CD4-positive, alpha-beta T cell treated with Interleukin-4 for 4 hours (primary cell): ENCODE measurements around the gene ENPP7.

Experiments
- DNase-seq: peaks from one replicate; pipeline ENCODE4 v3.0.0-alpha.2; 2020

Gene ENPP7

GRCh38 chr17:79779084-79779529, 48.4 kb downstream of the ENPP7 start:
- no peak for DNase-seq

- DNase-seq = no peak
Observed at GRCh38 chr17:79779661-79780365, 49.1 kb downstream of the ENPP7 start.

GRCh38 chr17:79781012-79781650, 50.4 kb downstream of the ENPP7 start:
- DNase-seq = no peak

GRCh38 chr17:79781736-79782575, 51.2 kb downstream of the ENPP7 start:
- no peak for DNase-seq

GRCh38 chr17:79783891-79784290, 53.1 kb downstream of the ENPP7 start:
- DNase-seq = no peak

- no peak for DNase-seq
Observed at GRCh38 chr17:79784353-79785016, 53.7 kb downstream of the ENPP7 start.

GRCh38 chr17:79785017-79785899, 54.5 kb downstream of the ENPP7 start:
- DNase-seq = no peak

GRCh38 chr17:79785900-79786810, 55.4 kb downstream of the ENPP7 start:
- no peak for DNase-seq

- no peak for DNase-seq
Observed at GRCh38 chr17:79786930-79787643, 56.3 kb downstream of the ENPP7 start.

- no peak for DNase-seq
Observed at GRCh38 chr17:79788455-79788854, 57.7 kb downstream of the ENPP7 start.

- DNase-seq = no peak
Observed at GRCh38 chr17:79788989-79789942, 58.5 kb downstream of the ENPP7 start.

GRCh38 chr17:79789943-79790804, 59.4 kb downstream of the ENPP7 start:
- no peak for DNase-seq

- DNase-seq = no peak
Observed at GRCh38 chr17:79790805-79791734, 60.3 kb downstream of the ENPP7 start.

GRCh38 chr17:79791735-79792161, 61.0 kb downstream of the ENPP7 start:
- no peak for DNase-seq
